GM21576 (cell line): ENCODE data around the gene GRM5.
A peak's percentile ranks its signal among the peaks of the same experiment; 100 is the strongest.
"Not testable (repeated sequence)": the region's sequence is repeated elsewhere in the genome, so short reads cannot be mapped to it uniquely, and the experiment has no call there.

Experiments used
- ATAC-seq: cut with Tn5 transposase; IDR thresholded peaks from one replicate; pipeline ENCODE4 v1.9.1; 2021; ENCODE audit warnings: mild to moderate bottlenecking, moderate library complexity; ENCODE audit not compliant: unreplicated experiment

Gene GRM5

GRCh38 chr11:88843766-88844426 is 221.9 kb downstream of the GRM5 start:
- ATAC-seq = not testable (repeated sequence)

- ATAC-seq = not testable (repeated sequence)
Measured at GRCh38 chr11:88838139-88838538, 227.6 kb downstream of the GRM5 start.

GRCh38 chr11:88835709-88836108 is 230.1 kb downstream of the GRM5 start:
- not testable (repeated sequence) for ATAC-seq

GRCh38 chr11:88831303-88831890 is 234.4 kb downstream of the GRM5 start:
- ATAC-seq = no peak

GRCh38 chr11:88827018-88827676 is 238.6 kb downstream of the GRM5 start:
- no peak for ATAC-seq

GRCh38 chr11:88819616-88820015 is 246.2 kb downstream of the GRM5 start:
- ATAC-seq = no peak

GRCh38 chr11:88818978-88819377 is 246.8 kb downstream of the GRM5 start:
- no peak for ATAC-seq

- ATAC-seq = no peak
Measured at GRCh38 chr11:88815505-88815904, 250.3 kb downstream of the GRM5 start.

GRCh38 chr11:88814076-88814475 is 251.7 kb downstream of the GRM5 start:
- ATAC-seq = no peak

- ATAC-seq = peak; percentile 89
Measured at GRCh38 chr11:88813233-88813915, 252.4 kb downstream of the GRM5 start.

- no peak for ATAC-seq
Measured at GRCh38 chr11:88810420-88811097, 255.2 kb downstream of the GRM5 start.

- no peak for ATAC-seq
Measured at GRCh38 chr11:88809126-88809525, 256.7 kb downstream of the GRM5 start.

GRCh38 chr11:88807349-88807748 is 258.4 kb downstream of the GRM5 start:
- no peak for ATAC-seq

- ATAC-seq = no peak
Measured at GRCh38 chr11:88806410-88806809, 259.4 kb downstream of the GRM5 start.

GRCh38 chr11:88801484-88802123 is 264.2 kb downstream of the GRM5 start:
- ATAC-seq = no peak

- ATAC-seq = no peak
Measured at GRCh38 chr11:88799771-88800500, 265.8 kb downstream of the GRM5 start.

- ATAC-seq = no peak
Measured at GRCh38 chr11:88790182-88790581, 275.6 kb downstream of the GRM5 start.

- no peak for ATAC-seq
Measured at GRCh38 chr11:88779577-88779976, 286.2 kb downstream of the GRM5 start.

- no peak for ATAC-seq
Measured at GRCh38 chr11:88770475-88771079, 295.2 kb downstream of the GRM5 start.

- no peak for ATAC-seq
Measured at GRCh38 chr11:88744140-88744539, 321.6 kb downstream of the GRM5 start.
